Common myeloid progenitor, CD34-positive (primary cell): ENCODE data around the gene KRT26.

Experiments used
- CTCF ChIA-PET: fragments of 350-600 bp; sonication (Branson Sonifier 250); formaldehyde crosslinking; loops from one replicate; lab custom pipeline; 2021; ENCODE audit warnings: antibody characterized with exemption; lab: Charles Lee
- POLR2A ChIA-PET: fragments of 350-600 bp; sonication (Branson Sonifier 250); formaldehyde crosslinking; loops from one replicate; lab custom pipeline; 2021; ENCODE audit warnings: antibody characterized with exemption; lab: Charles Lee
- DNase-seq, 3 donors: peaks; one replicate each; pipeline versions ENCODE4 v3.0.0 to v3.0.0-alpha.2; 2013
- H3K27ac ChIP-seq, 2 experiments: 1 replicate in 1 of 2; 2 replicates in 1 of 2; pipeline ENCODE4 v1.7.0; 2013; ENCODE audit warnings: inconsistent platforms in 2 of 2, low read length in 2 of 2, mild to moderate bottlenecking in 2 of 2, low read depth in 1 of 2, moderate library complexity in 1 of 2; ENCODE audit not compliant: severe bottlenecking in 2 of 2, insufficient read depth in 1 of 2, poor library complexity in 1 of 2
- H3K27me3 ChIP-seq, 5 experiments: replicated peaks in 2 of 5; 1 replicate in 3 of 5; 2 replicates in 2 of 5; pipeline versions ENCODE4 v1.6.1 to v1.7.0; 2013; ENCODE audit warnings: low read length in 4 of 5, mild to moderate bottlenecking in 2 of 5, moderate library complexity in 2 of 5, inconsistent platforms in 1 of 5; ENCODE audit not compliant: insufficient read depth in 5 of 5, control insufficient read depth in 4 of 5
- H3K36me3 ChIP-seq, 4 experiments: 1 replicate in 2 of 4; 2 replicates in 2 of 4; pipeline versions ENCODE4 v1.6.1 to v1.7.0; 2013; ENCODE audit warnings: low read length in 3 of 4, control low read depth in 1 of 4, mild to moderate bottlenecking in 1 of 4; ENCODE audit not compliant: control insufficient read depth in 4 of 4, insufficient read depth in 4 of 4
- H3K4me1 ChIP-seq, 4 experiments: 1 replicate in 3 of 4; 2 replicates in 1 of 4; pipeline versions ENCODE4 v1.6.1 to v1.7.1; 2013; ENCODE audit warnings: low read length in 3 of 4, mild to moderate bottlenecking in 3 of 4, control low read depth in 1 of 4, inconsistent platforms in 1 of 4, moderate library complexity in 1 of 4; ENCODE audit not compliant: control insufficient read depth in 4 of 4, insufficient read depth in 4 of 4; ENCODE audit errors: control extremely low read depth in 1 of 4
- H3K4me3 ChIP-seq, 7 experiments: 1 replicate in 4 of 7; 2 replicates in 3 of 7; pipeline versions ENCODE4 v1.5.1 to v1.7.0; 2013; ENCODE audit warnings: mild to moderate bottlenecking in 7 of 7, low read length in 6 of 7, moderate library complexity in 6 of 7, inconsistent platforms in 2 of 7, low read depth in 2 of 7, control low read depth in 1 of 7; ENCODE audit not compliant: insufficient read depth in 4 of 7, control insufficient read depth in 1 of 7; ENCODE audit errors: extremely low read depth in 1 of 7
- H3K9me3 ChIP-seq, 5 experiments: 1 replicate in 4 of 5; 2 replicates in 1 of 5; pipeline versions ENCODE4 v1.6.1 to v1.7.1; 2013; ENCODE audit warnings: low read length in 4 of 5, mild to moderate bottlenecking in 2 of 5, inconsistent platforms in 1 of 5, low read depth in 1 of 5, moderate library complexity in 1 of 5; ENCODE audit not compliant: control insufficient read depth in 4 of 5, insufficient read depth in 2 of 5; ENCODE audit errors: control extremely low read depth in 1 of 5
- WGBS: methylation state at CpG from one replicate; pipeline ENCODE4 v1.1.5; 2013; ENCODE audit not compliant: insufficient coverage; 5-methylcytosine and 5-hydroxymethylcytosine counted together

KRT26 gene

DNA sequence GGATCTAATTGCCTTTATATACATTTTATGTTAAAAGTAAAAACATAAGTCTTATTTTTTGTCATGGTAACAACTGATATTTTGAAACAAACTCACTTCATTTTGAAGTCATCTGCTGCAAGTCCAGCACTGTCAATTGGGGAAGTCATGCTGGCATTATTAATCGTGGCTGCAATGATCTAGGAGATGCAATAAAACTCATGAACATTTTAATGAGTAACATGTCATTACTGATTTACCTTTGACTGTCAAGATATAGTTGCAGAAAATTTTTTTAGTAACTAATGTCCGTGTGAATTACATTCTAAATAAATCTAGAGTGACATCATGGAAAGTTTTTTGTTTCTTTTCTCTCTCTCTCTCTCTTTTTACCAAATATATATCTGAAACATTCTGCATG lies 51.1 kb downstream of the KRT26 start:
- H3K27ac ChIP-seq = no peak overlapping the region
- peaks cover 4 to 45% (median 13%) of the 10 kb centered on the region in 5 experiments for H3K27me3 ChIP-seq
- H3K36me3 ChIP-seq = no peaks in the 10 kb centered on the region
- H3K4me3 ChIP-seq = no peak overlapping the region
- CTCF ChIA-PET = no interaction called here
- peaks cover 0 to 4% (median 0%) of the 10 kb centered on the region in 5 experiments for H3K9me3 ChIP-seq
- DNase-seq = peak in 1 of 3 donors; percentile 14
- WGBS = no CpG with 5 or more reads among the region's 2 CpGs
- POLR2A ChIA-PET = no interaction called here
- no peaks in the 10 kb centered on the region for H3K4me1 ChIP-seq

DNA sequence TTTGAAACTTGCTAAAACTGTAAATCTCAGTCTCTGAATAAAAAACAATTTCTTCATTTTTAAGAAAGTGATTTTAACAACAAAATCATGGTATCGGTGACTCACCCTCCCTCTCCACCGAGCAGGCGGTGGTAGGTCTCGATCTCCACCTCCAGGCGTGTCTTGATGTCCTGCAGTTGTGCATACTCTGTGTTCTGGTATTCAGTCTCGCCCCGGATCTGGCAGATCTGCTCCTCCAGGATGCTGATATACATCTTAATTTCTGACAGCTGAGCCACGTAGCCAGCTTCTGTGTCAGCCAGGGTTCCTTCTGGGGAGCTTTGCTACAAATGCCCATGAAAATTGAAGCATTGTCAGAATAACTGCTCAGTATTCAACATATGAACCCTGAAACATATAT lies 53.1 kb downstream of the KRT26 start:
- no peak overlapping the region for H3K4me3 ChIP-seq
- H3K27me3 ChIP-seq = peaks cover 6 to 44% (median 12%) of the 10 kb centered on the region in 5 experiments
- DNase-seq = no peak
- ChIA-PET CTCF (no interaction called here), POLR2A (no interaction called here)
- H3K4me1 ChIP-seq = no peaks in the 10 kb centered on the region
- WGBS = 75% methylated on average over 8 of the region's 8 CpGs
- no peaks in the 10 kb centered on the region for H3K36me3 ChIP-seq
- no peak overlapping the region for H3K27ac ChIP-seq
- peaks cover 0 to 4% (median 0%) of the 10 kb centered on the region in 5 experiments for H3K9me3 ChIP-seq

DNA sequence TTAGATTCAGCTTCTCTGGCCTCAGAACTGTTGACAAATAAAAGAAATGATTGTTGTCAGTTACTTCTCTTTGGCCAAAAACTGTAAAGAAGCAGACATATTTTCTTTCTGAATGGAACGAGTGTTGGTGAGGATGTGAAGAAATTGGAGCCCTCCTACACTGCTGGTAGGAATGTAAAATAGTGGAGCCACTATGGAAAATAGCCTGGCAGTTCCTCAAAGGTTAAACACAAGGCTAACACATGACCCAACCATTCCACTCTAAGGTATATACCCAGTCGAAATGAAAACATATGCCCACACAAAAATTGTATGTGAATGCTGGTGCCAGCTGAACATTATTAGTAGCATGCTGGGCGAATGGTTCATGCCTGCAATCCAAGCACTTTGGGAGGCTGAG lies 54.2 kb downstream of the KRT26 start:
- no peak for DNase-seq
- Histone ChIP-seq H3K9me3 (peaks cover 0 to 4% (median 0%) of the 10 kb centered on the region in 5 experiments), H3K36me3 (no peaks in the 10 kb centered on the region), H3K27ac (no peak overlapping the region), H3K27me3 (peaks cover 6 to 33% (median 10%) of the 10 kb centered on the region in 5 experiments), H3K4me1 (no peaks in the 10 kb centered on the region), H3K4me3 (no peak overlapping the region)
- POLR2A ChIA-PET = no interaction called here
- CTCF ChIA-PET = no interaction called here
- WGBS = 92% methylated on average over 2 of the region's 3 CpGs
